Measurements from ENCODE around the gene EML6.

DNA sequence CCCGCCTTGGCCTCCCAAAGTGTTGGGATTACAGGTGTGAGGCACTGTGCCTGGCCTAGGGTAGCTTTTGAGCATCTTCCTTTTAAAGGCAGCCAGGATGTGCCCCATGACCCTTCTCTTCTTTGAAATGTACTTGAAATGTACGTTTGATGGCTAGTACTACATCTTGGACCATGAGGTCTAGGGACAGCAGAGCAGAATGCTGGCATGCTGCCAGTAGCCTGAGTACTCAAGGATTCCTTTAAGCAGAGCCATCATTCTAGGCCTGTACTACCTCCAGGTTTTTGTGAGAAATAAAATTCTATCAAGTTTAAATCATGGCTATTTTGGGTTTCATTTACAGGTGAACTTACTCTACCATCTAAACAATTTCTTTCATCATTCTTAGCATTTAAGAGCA is 2.9 kb upstream of the EML6 start:
- TF ChIP-seq POLR2A (IDR thresholded peaks at IDR 0.05; ENCODE audit: low read length), result no peak
- no peak for TF ChIP-seq GATA1 (IDR thresholded peaks at IDR 0.05; ENCODE audit: low read depth, low read length)
